ENCODE data around the gene SLC25A30. TPM values are rescaled to one million over a fixed set of nuclear protein-coding genes. Genes with fewer than 3 reads are reported as not detected.
A peak's percentile ranks its signal among the peaks of the same experiment; 100 is the strongest.

SLC25A30 gene
- total RNA-seq, 1 donor from 2014 or later: 175 TPM

GRCh38 chr13:45401314-45401713 is 16.9 kb downstream of the SLC25A30 start:
- intact Hi-C loops (cut with micrococcal nuclease): no loop called here
- peak overlapping the region; percentile 83 for H3K27ac ChIP-seq (replicated peaks)
- DNase-seq: no peak
- TF ChIP-seq CTCF (IDR thresholded peaks at IDR 0.05; ENCODE audit: borderline replicate concordance): no peak
- no peaks in the 10 kb centered on the region for H3K9me3 ChIP-seq (replicated peaks)
- no peaks in the 10 kb centered on the region for H3K27me3 ChIP-seq (ENCODE audit: low read depth)
- peaks cover 37% of the 10 kb centered on the region for H3K4me1 ChIP-seq
- H3K4me3 ChIP-seq: peak overlapping the region; percentile 43
- H3K36me3 ChIP-seq: peaks cover 80% of the 10 kb centered on the region

DNA sequence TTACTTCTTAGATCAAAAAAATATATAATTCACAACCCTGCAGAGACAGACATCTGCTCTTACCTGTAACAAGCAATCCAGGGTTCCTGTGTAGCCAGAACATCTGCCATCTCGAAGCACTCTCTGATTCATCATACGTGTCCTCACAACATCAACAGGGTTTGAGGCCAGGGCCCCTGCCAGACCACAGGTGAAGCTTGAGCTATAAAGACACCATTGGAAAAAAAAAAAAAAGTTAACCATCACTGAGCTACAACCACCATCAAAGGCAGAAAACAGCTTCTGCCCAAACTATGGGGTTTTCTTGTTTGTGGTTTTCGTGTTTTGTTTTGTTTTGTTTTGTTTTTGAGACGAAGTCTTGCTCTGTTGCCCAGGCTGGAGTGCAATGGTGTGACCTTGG is 19.3 kb downstream of the SLC25A30 start:
- DNase-seq: no peak
- H3K27ac ChIP-seq (replicated peaks): peak overlapping the region; percentile 83
- peaks cover 59% of the 10 kb centered on the region for H3K4me1 ChIP-seq
- no peak for TF ChIP-seq CTCF (IDR thresholded peaks at IDR 0.05; ENCODE audit: borderline replicate concordance)
- no peaks in the 10 kb centered on the region for H3K9me3 ChIP-seq (replicated peaks)
- H3K27me3 ChIP-seq (ENCODE audit: low read depth): no peaks in the 10 kb centered on the region
- H3K4me3 ChIP-seq: no peak overlapping the region
- intact Hi-C loops (cut with micrococcal nuclease): no loop called here
- H3K36me3 ChIP-seq: peaks cover 68% of the 10 kb centered on the region

- DNase-seq: no peak
- no peaks in the 10 kb centered on the region for H3K27me3 ChIP-seq (ENCODE audit: low read depth)
- H3K27ac ChIP-seq (replicated peaks): peak overlapping the region; percentile 73
- peak overlapping the region; percentile 22 for H3K4me3 ChIP-seq
- no peak for TF ChIP-seq CTCF (IDR thresholded peaks at IDR 0.05; ENCODE audit: borderline replicate concordance)
- H3K9me3 ChIP-seq (replicated peaks): no peaks in the 10 kb centered on the region
- intact Hi-C loops (cut with micrococcal nuclease): no loop called here
- H3K4me1 ChIP-seq: peaks cover 73% of the 10 kb centered on the region
- H3K36me3 ChIP-seq: peaks cover 50% of the 10 kb centered on the region
Measured at GRCh38 chr13:45396533-45397095, 21.6 kb downstream of the SLC25A30 start.

GRCh38 chr13:45393941-45394570 is 24.1 kb downstream of the SLC25A30 start:
- Histone ChIP-seq H3K4me1 (peaks cover 60% of the 10 kb centered on the region), H3K27me3 (ENCODE audit: low read depth) (no peaks in the 10 kb centered on the region), H3K36me3 (peaks cover 37% of the 10 kb centered on the region), H3K9me3 (replicated peaks) (no peaks in the 10 kb centered on the region), H3K4me3 (no peak overlapping the region), H3K27ac (replicated peaks) (peak overlapping the region; percentile 45)
- DNase-seq: no peak
- peak; percentile 72 for TF ChIP-seq CTCF (IDR thresholded peaks at IDR 0.05; ENCODE audit: borderline replicate concordance)
- intact Hi-C loops (cut with micrococcal nuclease): no loop called here

GRCh38 chr13:45392811-45393210 is 25.4 kb downstream of the SLC25A30 start:
- Histone ChIP-seq H3K36me3 (peaks cover 29% of the 10 kb centered on the region), H3K4me3 (no peak overlapping the region), H3K27ac (replicated peaks) (peak overlapping the region; percentile 45), H3K9me3 (replicated peaks) (no peaks in the 10 kb centered on the region), H3K27me3 (ENCODE audit: low read depth) (no peaks in the 10 kb centered on the region), H3K4me1 (peaks cover 65% of the 10 kb centered on the region)
- TF ChIP-seq CTCF (IDR thresholded peaks at IDR 0.05; ENCODE audit: borderline replicate concordance): no peak
- no peak for DNase-seq
- intact Hi-C loops (cut with micrococcal nuclease): no loop called here
